Motor neuron (in vitro differentiated cells): ENCODE results near the gene S100A1. TPM values are rescaled to one million over a fixed set of nuclear protein-coding genes. Genes with fewer than 3 reads are reported as not detected.

Experiments
- ATAC-seq, 8 experiments: fragments of 200-7000 bp; cut with Tn5 transposase; replicated peaks in 6 of 8; 2 replicates each; pipeline ENCODE4 v1.8.0; 2021; ENCODE audit warnings: mild to moderate bottlenecking in 8 of 8, moderate library complexity in 8 of 8
- H3K27ac ChIP-seq, 2 donors: fragments of 250-450 bp; sonication (Bioruptor Pico); 2 replicates each; pipeline ENCODE4 v1.9.0; 2021; ENCODE audit warnings: antibody characterized with exemption in 2 of 2, mild to moderate bottlenecking in 2 of 2, moderate library complexity in 1 of 2
- H3K4me1 ChIP-seq, 2 donors: fragments of 250-450 bp; sonication (Bioruptor Pico); replicated peaks in 1 of 2; 2 replicates each; pipeline ENCODE4 v1.6.1; 2021; ENCODE audit warnings: antibody characterized with exemption in 2 of 2, mild to moderate bottlenecking in 2 of 2, moderate library complexity in 1 of 2
- H3K4me3 ChIP-seq, 5 donors: fragments of 250-450 bp; sonication (Bioruptor Pico); 2 replicates each; pipeline ENCODE4 v1.9.0; 2021; ENCODE audit warnings: antibody characterized with exemption in 5 of 5, mild to moderate bottlenecking in 5 of 5, moderate library complexity in 4 of 5
- WGBS, 10 experiments: fragments of 450-650 bp; shearing (Covaris generic); methylation state at CpG; one replicate each; pipeline ENCODE4 v1.0.0; 2022; 5-methylcytosine and 5-hydroxymethylcytosine counted together
- in situ Hi-C, 9 experiments: fragments of 400-800 bp; cut with MboI; loops; one replicate each; pipeline ENCODE4 v1.15.0; 2021; ENCODE audit warnings: low sequenced_read_pairs in 9 of 9, low pct_unique_long_range_greater_than_20kb in 2 of 9; ENCODE audit not compliant: unreplicated experiment in 9 of 9
- total RNA-seq, 8 experiments: library from RNA; unstranded; fragments of 300-600 nt; gene quantifications; 2 replicates each; pipeline versions ENCODE4 v1.2.3 to v1.2.4, GENCODE V29; 2022

Gene S100A1
- total RNA-seq, 8 experiments from 2014 or later: 0.38 to 3.7 (median 1.5) TPM

DNA sequence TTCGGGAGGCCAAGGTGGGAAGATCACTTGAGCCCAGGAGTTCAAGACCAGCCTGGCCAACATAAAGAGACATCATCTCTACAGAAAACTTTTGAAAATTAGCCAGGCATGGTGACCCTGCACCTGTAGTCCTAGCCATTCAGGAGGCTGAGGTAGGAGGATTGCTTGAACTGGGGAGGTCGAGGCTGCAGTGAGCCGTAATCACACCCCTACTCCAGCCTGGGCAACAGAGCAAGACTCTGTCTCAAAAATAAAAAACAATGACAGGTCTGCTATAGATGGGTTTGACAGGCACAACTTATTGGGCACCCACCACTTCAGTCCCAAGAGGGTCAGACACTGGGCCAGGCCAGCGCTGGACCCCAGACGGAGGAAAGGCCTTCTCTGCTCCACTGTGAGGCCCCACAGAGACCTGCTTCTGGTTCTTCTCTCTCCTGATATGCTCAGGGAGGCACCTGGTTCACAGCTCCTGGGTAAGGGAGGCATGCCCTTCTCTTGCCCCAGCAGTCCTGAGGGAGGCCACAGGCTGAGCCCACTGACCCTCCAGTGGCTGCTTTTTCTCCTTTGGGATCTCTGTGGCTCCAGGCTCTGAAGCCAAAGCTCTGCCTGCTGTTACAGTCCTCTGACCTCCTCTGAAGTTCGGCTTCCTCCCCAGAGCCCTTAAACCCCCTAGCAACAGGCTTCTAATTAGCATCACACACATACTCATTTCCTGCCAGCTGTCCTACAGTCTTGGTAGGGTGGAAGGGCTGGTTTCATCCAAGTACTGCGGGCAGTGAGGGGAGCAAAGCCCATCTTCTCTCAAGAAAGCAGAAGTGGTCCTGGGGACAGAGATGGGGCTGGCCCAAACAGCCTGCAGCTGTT lies 29.7 kb upstream of the S100A1 start:
- peak overlapping the region in 1 of 2 donors; percentile 6 for H3K27ac ChIP-seq

DNA sequence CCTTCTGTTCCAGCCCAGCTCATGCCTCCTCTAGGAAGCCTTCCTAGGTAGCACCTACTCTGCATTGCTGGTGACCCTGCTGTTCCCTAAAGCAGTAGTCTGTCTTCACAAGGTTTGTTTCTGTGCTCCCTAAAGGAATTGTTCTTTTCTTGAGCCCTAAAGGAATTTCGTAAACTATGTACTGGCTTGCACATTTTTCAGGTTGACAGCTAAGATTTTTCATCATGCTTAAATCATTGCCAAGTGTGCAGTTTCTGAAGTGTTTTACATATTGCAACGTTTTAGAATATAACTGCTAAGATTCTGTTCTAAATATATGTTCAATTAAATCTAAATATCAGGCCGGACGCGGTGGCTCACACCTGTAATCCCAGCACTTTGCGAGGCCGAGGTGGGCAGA lies 28.4 kb upstream of the S100A1 start:
- 42 to 100% (median 82%) methylated on average over 1 to 7 of the region's 7 CpGs; no CpG with 5 or more reads in 1 of the 10 experiments for WGBS, 10 experiments
- no peak for ATAC-seq
- in situ Hi-C loops: no loop called here

More for the DNA sequence above, 29.7 kb upstream of the S100A1 start:
- Histone ChIP-seq H3K4me3 (no peak overlapping the region), H3K4me1 (peaks cover 3 to 6% of the 10 kb centered on the region in 2 donors)
- peak; percentile 53 to 91 (median 82) for ATAC-seq
- in situ Hi-C loops: no loop called here
- 42 to 100% (median 63%) methylated on average over 1 to 5 of the region's 7 CpGs; no CpG with 5 or more reads in 2 of the 10 experiments for WGBS, 10 experiments

DNA sequence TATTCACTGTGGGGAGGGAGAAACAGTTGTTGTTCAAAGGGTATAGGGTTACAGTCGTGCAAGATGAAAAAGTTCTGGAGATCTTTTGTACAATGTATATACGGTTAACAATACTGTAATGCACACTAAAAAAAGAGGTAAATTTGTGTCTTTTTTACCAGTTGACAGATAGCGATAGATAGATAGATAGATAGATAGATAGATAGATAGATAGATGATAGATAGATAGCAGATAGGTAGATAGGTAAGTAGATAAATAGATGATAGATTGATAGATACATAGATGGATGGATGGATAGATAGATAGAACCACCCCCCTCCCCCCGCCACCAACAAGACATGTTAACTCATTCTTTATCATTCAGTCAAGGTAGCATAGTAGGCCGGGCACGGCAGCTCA lies 25.5 kb upstream of the S100A1 start:
- H3K4me3 ChIP-seq: no peak overlapping the region
- in situ Hi-C loops: no loop called here
- H3K4me1 ChIP-seq: peaks cover 3 to 10% of the 10 kb centered on the region in 2 donors
- 68 to 97% (median 89%) methylated on average over 3 to 6 of the region's 6 CpGs for WGBS, 10 experiments
- no peak overlapping the region for H3K27ac ChIP-seq
- ATAC-seq: no peak

More for the DNA sequence above, 28.4 kb upstream of the S100A1 start:
- Histone ChIP-seq H3K27ac (no peak overlapping the region), H3K4me1 (peaks cover 3 to 6% of the 10 kb centered on the region in 2 donors), H3K4me3 (no peak overlapping the region)

DNA sequence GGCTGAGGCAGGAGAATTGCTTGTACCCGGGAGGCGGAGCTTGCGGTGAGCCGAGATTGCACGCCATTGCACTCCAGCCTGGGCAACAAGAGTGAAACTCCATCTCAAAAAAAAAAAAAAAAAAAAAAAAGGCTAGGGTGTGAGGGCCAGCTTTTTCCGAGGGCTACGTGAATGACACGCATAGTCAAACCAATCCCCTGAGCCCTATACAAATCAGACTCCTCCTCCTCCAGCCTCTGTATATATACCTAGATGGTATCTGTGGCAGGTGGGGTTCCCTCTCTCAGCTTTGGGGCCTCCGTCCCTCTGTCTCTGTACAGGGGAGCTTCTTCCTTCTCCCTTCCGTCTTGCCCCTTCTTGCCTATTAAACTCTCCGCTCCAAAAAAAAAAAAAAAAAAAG lies 22.0 kb upstream of the S100A1 start:
- Histone ChIP-seq H3K4me1 (peaks cover 8 to 23% of the 10 kb centered on the region in 2 donors), H3K27ac (no peak overlapping the region), H3K4me3 (no peak overlapping the region)
- 79 to 97% (median 90%) methylated on average over 1 to 10 of the region's 11 CpGs; no CpG with 5 or more reads in 3 of the 10 experiments for WGBS, 10 experiments
- in situ Hi-C loops: no loop called here
- no peak for ATAC-seq

DNA sequence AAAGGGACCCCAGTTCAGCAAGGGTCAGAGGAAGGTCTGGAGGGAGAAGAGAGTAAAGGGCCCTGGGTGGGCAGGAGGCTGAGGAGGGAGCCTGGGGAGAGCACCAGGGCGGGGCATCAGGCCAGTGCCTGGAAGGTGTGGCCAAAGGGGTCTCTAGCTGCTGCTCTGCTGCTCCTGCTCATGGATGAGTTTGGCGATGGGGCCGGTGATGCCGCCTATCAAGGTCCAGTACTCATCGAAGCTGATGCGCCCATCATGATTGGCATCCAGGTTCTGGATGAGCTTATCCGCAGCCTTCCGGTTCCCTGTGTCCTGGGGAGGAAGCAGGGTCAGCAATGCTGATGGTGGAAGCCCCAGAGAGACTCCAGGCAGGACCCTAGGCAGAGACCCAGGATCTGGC lies 20.9 kb upstream of the S100A1 start:
- Histone ChIP-seq H3K4me3 (no peak overlapping the region), H3K27ac (no peak overlapping the region), H3K4me1 (peaks cover 13 to 34% of the 10 kb centered on the region in 2 donors)
- 95 to 100% (median 100%) methylated on average over 1 to 8 of the region's 8 CpGs; no CpG with 5 or more reads in 5 of the 10 experiments for WGBS, 10 experiments
- no peak for ATAC-seq
- in situ Hi-C loops: no loop called here

DNA sequence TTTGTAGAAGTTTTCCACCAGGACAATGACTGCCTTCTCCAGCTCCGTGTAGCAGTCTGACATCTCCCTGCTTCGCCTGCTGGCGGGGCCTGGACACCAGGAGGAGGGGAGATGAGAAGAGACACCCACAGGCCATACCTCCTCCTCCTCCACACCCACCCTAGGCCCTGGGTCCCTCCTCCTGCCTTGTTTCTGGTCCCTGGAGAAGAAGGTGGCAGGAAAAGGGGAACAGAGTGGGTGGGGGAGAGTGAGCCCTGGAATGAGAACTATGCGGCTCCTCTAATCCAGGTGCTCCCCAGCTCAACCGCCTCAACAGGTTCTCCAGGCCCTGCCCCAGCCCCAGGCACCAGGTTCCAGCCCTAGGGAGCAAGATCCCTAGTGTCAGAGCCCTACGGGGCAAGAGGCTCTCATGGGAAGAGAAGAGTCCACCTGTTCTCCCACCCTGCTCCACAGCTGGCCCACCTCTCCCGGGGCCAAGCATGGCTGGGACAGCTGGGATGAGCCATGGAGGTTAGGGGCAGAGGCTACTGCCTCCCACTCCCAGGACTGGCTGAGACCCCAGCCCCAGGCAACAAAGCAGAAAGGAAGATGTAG lies 20.0 kb upstream of the S100A1 start:
- WGBS, 10 experiments: 83 to 100% (median 97%) methylated on average over 1 to 7 of the region's 7 CpGs; no CpG with 5 or more reads in 4 of the 10 experiments
- Histone ChIP-seq H3K4me1 (peaks cover 18 to 42% of the 10 kb centered on the region in 2 donors), H3K4me3 (no peak overlapping the region), H3K27ac (no peak overlapping the region)
- ATAC-seq: no peak
- in situ Hi-C loops: no loop called here

DNA sequence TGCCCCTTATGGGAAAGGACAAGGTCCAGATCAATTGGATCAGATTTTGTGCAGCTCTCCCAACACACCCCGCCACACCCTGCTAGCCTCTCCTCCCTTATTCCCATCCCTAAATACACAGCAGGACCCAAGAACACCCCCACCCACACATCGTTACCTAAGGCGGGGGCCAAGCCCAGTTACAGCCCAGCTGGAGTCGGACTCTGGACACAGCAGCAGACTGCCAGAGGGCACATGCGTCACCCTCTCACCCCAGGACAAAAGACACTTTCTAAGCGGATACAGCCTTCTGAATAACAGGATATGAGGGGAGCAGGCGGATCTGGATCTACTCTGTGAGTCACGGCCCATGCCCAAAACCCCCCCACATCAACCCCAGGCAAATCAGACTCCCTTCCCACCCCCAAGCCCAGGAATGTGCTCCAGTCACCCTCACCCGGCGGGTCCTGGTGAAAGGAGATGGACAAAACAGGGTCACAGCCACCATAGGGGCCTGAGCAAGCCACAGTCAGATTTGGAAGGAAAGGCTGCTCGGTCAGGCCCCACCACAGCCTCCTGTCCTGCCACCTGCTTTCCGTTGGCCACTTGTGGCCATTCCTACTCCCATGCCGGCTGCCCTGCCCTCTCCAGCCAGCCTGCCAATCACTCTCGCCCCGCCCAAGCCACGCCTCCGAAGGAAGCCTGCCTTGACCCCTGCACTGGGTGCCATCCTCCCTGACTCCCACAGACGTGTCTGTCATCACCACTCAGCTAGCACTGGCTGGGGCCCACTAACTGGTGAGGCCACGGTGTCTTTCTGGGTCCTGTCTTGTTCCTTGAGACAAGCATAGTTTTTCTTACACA lies 19.3 kb upstream of the S100A1 start:
- in situ Hi-C loops: no loop called here
- no peak overlapping the region for H3K4me3 ChIP-seq
- H3K27ac ChIP-seq: no peak overlapping the region
- peaks cover 18 to 42% of the 10 kb centered on the region in 2 donors for H3K4me1 ChIP-seq
- ATAC-seq: peak; percentile 57 to 85 (median 73)
- 0 to 55% (median 21%) methylated on average over 1 to 8 of the region's 19 CpGs; no CpG with 5 or more reads in 4 of the 10 experiments for WGBS, 10 experiments

DNA sequence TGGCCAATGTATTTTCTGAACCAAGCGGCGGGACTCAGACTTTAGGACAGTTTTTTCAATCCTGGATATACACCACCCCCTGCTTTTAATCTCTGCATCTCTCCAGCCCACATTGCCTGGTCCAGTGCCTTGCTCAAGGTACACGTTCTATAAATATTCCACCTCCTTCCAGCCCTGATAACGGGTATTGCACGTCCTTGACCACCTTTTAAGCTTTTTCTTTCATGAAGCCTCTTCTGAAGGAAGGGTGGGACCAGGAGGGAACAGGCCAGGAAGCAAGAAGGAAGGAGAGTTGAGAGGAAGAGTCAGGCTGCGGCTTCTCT lies 18.7 kb upstream of the S100A1 start:
- Histone ChIP-seq H3K4me1 (peaks cover 18 to 42% of the 10 kb centered on the region in 2 donors), H3K4me3 (no peak overlapping the region), H3K27ac (no peak overlapping the region)
- ATAC-seq: no peak
- in situ Hi-C loops: no loop called here
- 41 to 100% (median 87%) methylated on average over 2 to 6 of the region's 6 CpGs; no CpG with 5 or more reads in 1 of the 10 experiments for WGBS, 10 experiments

DNA sequence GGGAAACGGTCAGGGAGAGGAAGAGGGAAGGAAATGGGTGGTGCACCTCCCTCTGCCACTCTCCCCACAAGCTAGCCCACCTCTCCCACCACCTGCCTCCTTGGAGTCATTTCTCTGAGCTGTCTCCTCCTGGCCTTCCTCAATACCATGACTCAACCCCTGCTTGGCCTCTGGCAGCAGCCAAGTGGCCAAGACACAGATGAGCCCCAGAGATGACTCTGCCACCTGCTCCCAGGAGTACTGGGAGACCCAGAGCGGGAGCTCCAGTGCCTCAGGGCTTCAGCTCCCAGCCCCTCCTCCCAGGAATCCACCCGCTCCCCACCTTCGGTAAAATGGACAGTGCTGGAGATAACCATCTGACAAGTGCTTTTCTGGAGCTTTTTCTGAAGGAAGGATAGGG lies 17.9 kb upstream of the S100A1 start:
- H3K4me1 ChIP-seq: peaks cover 18 to 42% of the 10 kb centered on the region in 2 donors

DNA sequence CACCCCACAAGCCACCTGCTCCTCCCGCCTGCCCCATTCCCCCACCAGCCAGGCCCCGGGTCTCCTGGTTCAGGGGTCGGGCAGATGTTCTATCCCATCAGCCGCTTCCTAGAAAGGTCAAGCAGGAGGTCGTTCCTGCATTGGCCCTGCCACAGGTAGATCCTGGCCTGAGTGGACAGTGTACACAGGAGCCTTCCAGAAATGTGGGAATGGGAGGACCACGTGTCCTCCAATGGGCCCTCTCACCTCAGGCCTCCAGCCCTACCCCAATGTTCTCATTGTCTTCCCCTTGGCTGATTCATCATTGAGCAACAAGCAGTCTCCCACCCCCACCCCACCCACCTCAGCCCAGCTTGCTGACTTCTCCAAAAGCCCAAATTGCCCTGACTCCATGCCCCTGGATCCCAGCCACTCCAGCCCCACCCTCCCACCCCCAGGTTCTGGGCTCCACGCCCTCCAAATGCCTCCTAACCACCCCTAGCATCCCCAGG lies 17.4 kb upstream of the S100A1 start:
- Histone ChIP-seq H3K4me1 (peaks cover 18 to 42% of the 10 kb centered on the region in 2 donors), H3K27ac (no peak overlapping the region), H3K4me3 (no peak overlapping the region)
- no peak for ATAC-seq
- in situ Hi-C loops: no loop called here
- WGBS, 10 experiments: 86% methylated on average over 1 of the region's 7 CpGs; no CpG with 5 or more reads in 9 of the 10 experiments

More for the DNA sequence above, 17.9 kb upstream of the S100A1 start:
- ATAC-seq: no peak
- 20 to 87% (median 50%) methylated on average over 1 to 3 of the region's 4 CpGs; no CpG with 5 or more reads in 3 of the 10 experiments for WGBS, 10 experiments
- Histone ChIP-seq H3K4me3 (no peak overlapping the region), H3K27ac (no peak overlapping the region)
- in situ Hi-C loops: no loop called here

DNA sequence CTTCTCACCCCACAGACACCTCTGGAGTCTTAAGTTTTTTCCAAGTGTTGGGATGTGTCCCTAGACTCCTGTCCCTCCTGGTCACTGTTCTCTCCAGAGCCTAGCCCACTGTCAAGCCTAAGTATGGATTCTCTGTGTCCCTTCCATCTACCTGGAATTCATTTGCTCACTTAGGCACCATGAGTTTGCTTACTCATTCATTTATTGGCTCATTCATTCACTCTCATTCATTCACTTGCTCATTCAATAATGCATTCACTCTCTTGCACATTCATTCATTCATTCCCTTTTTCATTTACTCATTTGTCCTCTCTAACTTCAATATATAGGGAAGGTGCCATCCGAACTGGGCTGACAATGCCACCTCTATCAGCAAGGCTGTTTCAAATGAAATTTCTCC lies 16.9 kb upstream of the S100A1 start:
- in situ Hi-C loops: no loop called here
- 29 to 100% (median 100%) methylated on average over 1 of the region's 1 CpG; no CpG with 5 or more reads in 2 of the 10 experiments for whole genome bisulfite sequencing, 10 experiments
- Histone ChIP-seq H3K4me3 (no peak overlapping the region), H3K27ac (no peak overlapping the region), H3K4me1 (peaks cover 18 to 42% of the 10 kb centered on the region in 2 donors)
- no peak for ATAC-seq

DNA sequence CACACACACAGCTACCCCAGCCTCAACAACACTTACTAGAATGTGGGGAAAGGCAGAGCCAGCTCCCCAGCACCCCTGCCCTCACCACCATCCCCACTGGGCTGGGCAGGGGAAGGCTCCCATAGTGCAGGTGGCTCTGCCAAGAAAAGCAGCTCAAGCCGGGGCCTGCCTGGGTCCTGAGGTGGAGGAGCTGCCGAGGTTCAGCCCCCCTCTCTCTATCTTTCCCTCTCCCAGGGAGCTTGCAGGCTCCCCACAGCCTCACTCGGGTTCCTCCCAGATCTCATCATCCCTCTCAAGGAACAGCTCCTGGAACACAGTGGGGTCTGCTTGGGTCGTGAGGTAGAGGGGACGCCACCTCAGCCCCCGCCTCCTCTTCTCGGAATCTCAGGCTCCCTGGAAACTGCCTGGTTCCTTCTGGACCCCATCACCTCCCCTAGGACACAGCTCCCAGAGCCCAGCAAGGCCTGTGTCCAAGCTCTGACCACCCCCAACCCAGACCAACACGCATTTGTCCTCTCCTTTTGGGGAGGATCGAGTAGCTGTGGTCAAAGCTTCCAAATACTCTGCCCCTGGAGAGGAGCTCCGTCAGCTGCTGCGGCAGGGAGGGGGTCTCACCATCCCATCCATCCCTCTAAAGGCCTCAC lies 16.0 kb upstream of the S100A1 start:
- in situ Hi-C loops: no loop called here
- ATAC-seq: peak in 6 of 8 experiments; percentile 1 to 30 (median 14)
- peaks cover 18 to 42% of the 10 kb centered on the region in 2 donors for H3K4me1 ChIP-seq
- WGBS, 10 experiments: 0 to 41% (median 31%) methylated on average over 1 to 8 of the region's 11 CpGs; no CpG with 5 or more reads in 6 of the 10 experiments
- H3K27ac ChIP-seq: no peak overlapping the region
- peak overlapping the region in 1 of 5 donors; percentile 21 for H3K4me3 ChIP-seq
